Activated CD8-positive, alpha-beta memory T cell treated with anti-CD3 and anti-CD28 coated beads, Interleukin-2, amount 10 ng/mL, durations not matched to agents 7 days and 5 days (primary cell): ENCODE data around the gene FNDC8. TPM values are rescaled to one million over a fixed set of nuclear protein-coding genes. Genes with fewer than 3 reads are reported as not detected.
"Not testable (repeated sequence)": the region's sequence is repeated elsewhere in the genome, so short reads cannot be mapped to it uniquely, and the experiment has no call there.

Experiments
- ATAC-seq: fragments of 150-1000 bp; cut with Tn5 transposase; one replicate; pipeline ENCODE4 v1.10.0; 2021; ENCODE audit warnings: moderate library complexity
- CTCF ChIA-PET: fragments of 350-600 bp; sonication (Branson Sonifier 250); formaldehyde crosslinking; loops from one replicate; lab custom pipeline; 2021; ENCODE audit warnings: antibody characterized with exemption; lab: Charles Lee
- DNase-seq: peaks from one replicate; pipeline ENCODE4 v3.0.0-alpha.2; 2020
- H3K27ac Mint-ChIP-seq: one replicate; pipeline ENCODE4 v1.8.0; 2021; ENCODE audit warnings: mild to moderate bottlenecking, mixed read lengths
- H3K27me3 Mint-ChIP-seq: one replicate; pipeline ENCODE4 v1.8.0; 2021; ENCODE audit warnings: mixed read lengths
- H3K36me3 Mint-ChIP-seq: one replicate; pipeline ENCODE4 v1.8.0; 2021; ENCODE audit warnings: mild to moderate bottlenecking, mixed read lengths
- H3K4me1 Mint-ChIP-seq: one replicate; pipeline ENCODE4 v1.8.0; 2021; ENCODE audit warnings: mixed read lengths
- H3K4me3 Mint-ChIP-seq: one replicate; pipeline ENCODE4 v1.8.0; 2021; ENCODE audit warnings: mild to moderate bottlenecking, moderate library complexity, mixed read lengths
- H3K9me3 Mint-ChIP-seq: one replicate; pipeline ENCODE4 v1.8.0; 2022; ENCODE audit warnings: low read depth, mixed read lengths
- total RNA-seq, 2 experiments: library from RNA; stranded (reverse); gene quantifications; one replicate each; pipeline ENCODE4 v1.2.3, GENCODE V29; 2021

The FNDC8 gene
- total RNA-seq, 2 experiments from 2014 or later = not detected

GRCh38 chr17:35101725-35102124, 19.7 kb upstream of the FNDC8 start:
- H3K4me1 Mint-ChIP-seq = peaks cover 9% of the 10 kb centered on the region
- H3K27me3 Mint-ChIP-seq = no peaks in the 10 kb centered on the region
- ATAC-seq = no peak
- H3K27ac Mint-ChIP-seq = peak overlapping the region; percentile 69
- CTCF ChIA-PET = interaction anchor here (1.6 to 1.8 kb wide), 2 partner anchors 12 to 13 kb away, joined by 7 to 8 read pairs; no protein-coding TSS in a partner anchor
- H3K4me3 Mint-ChIP-seq = no peak overlapping the region
- no peak for DNase-seq
- no peaks in the 10 kb centered on the region for H3K9me3 Mint-ChIP-seq
- H3K36me3 Mint-ChIP-seq = peaks cover 48% of the 10 kb centered on the region

GRCh38 chr17:35103271-35103670, 18.1 kb upstream of the FNDC8 start:
- no peak for ATAC-seq
- peaks cover 47% of the 10 kb centered on the region for H3K36me3 Mint-ChIP-seq

GRCh38 chr17:35104844-35105450, 16.5 kb upstream of the FNDC8 start:
- H3K36me3 Mint-ChIP-seq = peaks cover 43% of the 10 kb centered on the region
- H3K4me1 Mint-ChIP-seq = peaks cover 9% of the 10 kb centered on the region
- H3K27me3 Mint-ChIP-seq = no peaks in the 10 kb centered on the region
- H3K9me3 Mint-ChIP-seq = no peaks in the 10 kb centered on the region
- no peak overlapping the region for H3K4me3 Mint-ChIP-seq
- ATAC-seq (no peak), DNase-seq (no peak)
- no peak overlapping the region for H3K27ac Mint-ChIP-seq
- CTCF ChIA-PET = interaction anchor here (3.4 kb wide), 1 partner anchor 15 kb away, joined by 16 read pairs; the partner anchor contains the start of gene RAD51D

More at GRCh38 chr17:35103271-35103670, 18.1 kb upstream of the FNDC8 start:
- CTCF ChIA-PET = interaction anchor here (1.6 to 1.8 kb wide), 2 partner anchors 12 to 14 kb away, joined by 7 to 8 read pairs; no protein-coding TSS in a partner anchor
- no peaks in the 10 kb centered on the region for H3K9me3 Mint-ChIP-seq
- H3K27me3 Mint-ChIP-seq = no peaks in the 10 kb centered on the region
- H3K27ac Mint-ChIP-seq = no peak overlapping the region
- H3K4me1 Mint-ChIP-seq = peaks cover 7% of the 10 kb centered on the region
- no peak overlapping the region for H3K4me3 Mint-ChIP-seq
- no peak for DNase-seq

GRCh38 chr17:35110791-35111190, 10.6 kb upstream of the FNDC8 start:
- ATAC-seq, H3K9me3 Mint-ChIP-seq, H3K4me3 Mint-ChIP-seq, H3K27ac Mint-ChIP-seq, H3K27me3 Mint-ChIP-seq, DNase-seq: not testable (repeated sequence)
- CTCF ChIA-PET = interaction anchor here (1.5 kb wide), 1 partner anchor 9 kb away, joined by 5 read pairs; the partner anchor contains the start of gene RAD51D
- H3K4me1 Mint-ChIP-seq = peaks cover 14% of the 10 kb centered on the region
- H3K36me3 Mint-ChIP-seq = peaks cover 31% of the 10 kb centered on the region

- peaks cover 45% of the 10 kb centered on the region for H3K4me1 Mint-ChIP-seq
- no peak for ATAC-seq
- no peak overlapping the region for H3K27ac Mint-ChIP-seq
- H3K4me3 Mint-ChIP-seq = no peak overlapping the region
- DNase-seq = no peak
- H3K27me3 Mint-ChIP-seq = no peaks in the 10 kb centered on the region
- H3K36me3 Mint-ChIP-seq = peaks cover 33% of the 10 kb centered on the region
- CTCF ChIA-PET = interaction anchor here (2.7 to 3.7 kb wide), 2 partner anchors 53 to 697 kb away, joined by 14 to 17 read pairs; partner anchors contain the start of gene RFFL
- no peaks in the 10 kb centered on the region for H3K9me3 Mint-ChIP-seq
Measured at GRCh38 chr17:35116845-35117244, 4.6 kb upstream of the FNDC8 start.

- Mint-ChIP-seq H3K4me1 (peaks cover 44% of the 10 kb centered on the region), H3K9me3 (no peaks in the 10 kb centered on the region), H3K27ac (peak overlapping the region; percentile 76), H3K36me3 (peaks cover 28% of the 10 kb centered on the region), H3K27me3 (no peaks in the 10 kb centered on the region), H3K4me3 (peak overlapping the region; percentile 79)
- DNase-seq (peak; percentile 68), ATAC-seq (peak; percentile 22)
- CTCF ChIA-PET = interaction anchor here (0.6 to 4.5 kb wide), 18 partner anchors 11 to 698 kb away, joined by 3 to 109 read pairs (median 12); partner anchors contain the start of genes LIG3 and RFFL
Measured at GRCh38 chr17:35117984-35118383, 3.4 kb upstream of the FNDC8 start.

GRCh38 chr17:35119370-35120165, 1.8 kb upstream of the FNDC8 start, which contains the start of gene RAD51D:
RAD51D (minus strand) TSS chr17:35119860; CDS start chr17:35119613, 247 bp downstream.
- DNase-seq (peak; percentile 85), ATAC-seq (peak; percentile 93)
- H3K4me3 Mint-ChIP-seq = peak within 1 kb of the TSS; percentile 79
- peak within 1 kb of the TSS; percentile 89 for H3K27ac Mint-ChIP-seq
- no peaks in the 10 kb centered on the region for H3K27me3 Mint-ChIP-seq
- CTCF ChIA-PET = interaction anchor here (0.5 to 4.5 kb wide), 42 partner anchors 9 to 758 kb away, joined by 3 to 109 read pairs (median 5); partner anchors contain the start of genes LIG3, NLE1 and RFFL
- peaks cover 42% of the 10 kb centered on the region for H3K4me1 Mint-ChIP-seq
- peaks cover 23% of the 10 kb centered on the region for H3K36me3 Mint-ChIP-seq
- no peaks in the 10 kb centered on the region for H3K9me3 Mint-ChIP-seq

- no peaks in the 10 kb centered on the region for H3K4me1 Mint-ChIP-seq
- H3K4me3 Mint-ChIP-seq = no peak overlapping the region
- no peak overlapping the region for H3K27ac Mint-ChIP-seq
Measured at GRCh38 chr17:35127751-35128514, 6.5 kb downstream of the FNDC8 start.

GRCh38 chr17:35129154-35129972, 7.9 kb downstream of the FNDC8 start:
- ATAC-seq (no peak), DNase-seq (no peak)
- no peak overlapping the region for H3K4me3 Mint-ChIP-seq
- no peak overlapping the region for H3K27ac Mint-ChIP-seq
- peaks cover 26% of the 10 kb centered on the region for H3K36me3 Mint-ChIP-seq
- H3K9me3 Mint-ChIP-seq = no peaks in the 10 kb centered on the region
- CTCF ChIA-PET = interaction anchor here (2.5 kb wide), 1 partner anchor 9 kb away, joined by 14 read pairs; the partner anchor contains the start of gene RAD51D
- no peaks in the 10 kb centered on the region for H3K4me1 Mint-ChIP-seq
- H3K27me3 Mint-ChIP-seq = no peaks in the 10 kb centered on the region

More at GRCh38 chr17:35127751-35128514, 6.5 kb downstream of the FNDC8 start:
- Mint-ChIP-seq H3K36me3 (peaks cover 15% of the 10 kb centered on the region), H3K9me3 (no peaks in the 10 kb centered on the region), H3K27me3 (no peaks in the 10 kb centered on the region)
- ATAC-seq (no peak), DNase-seq (no peak)
- CTCF ChIA-PET = interaction anchor here (0.8 to 1.8 kb wide), 3 partner anchors 13 to 638 kb away, joined by 3 to 11 read pairs (median 3); partner anchors contain the start of gene NLE1

- Mint-ChIP-seq H3K9me3 (no peaks in the 10 kb centered on the region), H3K4me1 (no peaks in the 10 kb centered on the region), H3K4me3 (no peak overlapping the region), H3K27ac (no peak overlapping the region), H3K36me3 (peaks cover 29% of the 10 kb centered on the region), H3K27me3 (no peaks in the 10 kb centered on the region)
- ATAC-seq (peak; percentile 30), DNase-seq (no peak)
- CTCF ChIA-PET = interaction anchor here (1.5 to 2.5 kb wide), 2 partner anchors 10 to 13 kb away, joined by 4 to 14 read pairs; partner anchors contain the start of gene RAD51D
Measured at GRCh38 chr17:35129973-35130351, 8.5 kb downstream of the FNDC8 start.

- ATAC-seq = no peak
- H3K27me3 Mint-ChIP-seq = no peaks in the 10 kb centered on the region
- H3K4me1 Mint-ChIP-seq = no peaks in the 10 kb centered on the region
- H3K27ac Mint-ChIP-seq = no peak overlapping the region
- H3K36me3 Mint-ChIP-seq = peaks cover 33% of the 10 kb centered on the region
- no peak overlapping the region for H3K4me3 Mint-ChIP-seq
- CTCF ChIA-PET = interaction anchor here (1.5 to 2.5 kb wide), 2 partner anchors 10 to 13 kb away, joined by 4 to 14 read pairs; partner anchors contain the start of gene RAD51D
- no peaks in the 10 kb centered on the region for H3K9me3 Mint-ChIP-seq
- no peak for DNase-seq
Measured at GRCh38 chr17:35130392-35130791, 9.0 kb downstream of the FNDC8 start.

- H3K4me1 Mint-ChIP-seq = no peaks in the 10 kb centered on the region
- no peak overlapping the region for H3K4me3 Mint-ChIP-seq
- peaks cover 44% of the 10 kb centered on the region for H3K36me3 Mint-ChIP-seq
- DNase-seq (no peak), ATAC-seq (no peak)
- no peaks in the 10 kb centered on the region for H3K27me3 Mint-ChIP-seq
- CTCF ChIA-PET = no interaction called here
- H3K9me3 Mint-ChIP-seq = no peaks in the 10 kb centered on the region
- no peak overlapping the region for H3K27ac Mint-ChIP-seq
Measured at GRCh38 chr17:35132099-35132498, 10.7 kb downstream of the FNDC8 start.
